ENCODE measurements around the gene PARVG. TPM values are rescaled to one million over a fixed set of nuclear protein-coding genes. Genes with fewer than 3 reads are reported as not detected.

The PARVG gene
- polyA plus RNA-seq, 1 donor (not counting 4 experiments of a cell fraction or from before 2014, with no cell fraction given) = not detected

DNA sequence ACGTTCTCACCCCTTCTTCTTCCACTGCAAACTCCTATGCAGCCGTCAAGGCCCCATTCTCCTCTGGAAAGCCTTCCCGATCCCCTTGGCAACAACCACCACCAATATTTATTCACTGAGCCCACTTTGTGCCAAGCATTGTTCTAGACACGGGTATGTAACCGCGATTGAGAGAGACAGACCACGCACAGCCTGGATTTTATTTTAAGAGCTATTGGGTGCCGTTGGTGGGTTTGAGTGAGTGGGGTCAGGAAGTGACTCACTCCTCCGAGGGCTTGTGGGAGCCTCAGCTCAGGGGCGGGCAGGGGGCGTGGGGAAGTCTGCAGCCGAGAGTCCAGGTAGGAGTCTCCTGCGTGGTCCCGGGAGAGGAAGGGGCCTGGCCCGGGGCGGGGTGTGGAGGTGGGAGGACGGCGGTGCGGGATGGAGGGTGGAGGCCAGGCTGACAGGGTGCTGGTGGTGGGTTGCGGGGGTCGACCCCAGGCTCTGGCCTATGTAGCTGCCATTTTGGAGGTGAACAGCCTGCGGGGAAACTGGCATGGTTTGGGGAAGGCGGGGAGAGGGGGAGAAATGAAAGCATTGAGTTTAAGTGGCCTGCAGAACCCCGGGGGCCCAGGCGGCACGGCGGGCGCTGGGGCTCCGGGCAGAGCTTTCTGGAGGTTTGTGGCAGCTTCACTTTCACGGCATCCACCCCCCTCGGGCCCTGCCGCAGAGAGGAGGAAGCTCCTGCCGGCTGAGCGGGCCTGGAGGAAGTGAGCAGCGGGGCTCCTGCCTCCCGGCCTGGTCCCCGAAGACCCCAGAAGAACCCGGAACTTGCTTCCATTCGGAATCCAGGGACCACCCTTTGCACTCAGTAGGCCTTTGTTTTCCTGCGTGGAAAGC lies 547 bp downstream of the PARVG start:
- no peak overlapping the region for H3K4me3 ChIP-seq (ENCODE audit: control insufficient read depth in 2 of 3, extremely low read depth in 1 of 3, insufficient read depth in 2 of 3, low read depth in 1 of 3, low read length in 3 of 3)
- H3K9me3 ChIP-seq (ENCODE audit: control insufficient read depth, low read depth, low read length) = no peaks in the 10 kb centered on the region
- DNase-seq (ENCODE audit: low read depth, low spot score) = no peak
- FAIRE-seq = no peak
- peaks cover 30% of the 10 kb centered on the region for H3K27me3 ChIP-seq (ENCODE audit: control insufficient read depth, extremely low read depth, insufficient read depth, low read length)
- H3K36me3 ChIP-seq (ENCODE audit: control insufficient read depth in 2 of 2, extremely low read depth in 1 of 2, insufficient read depth in 2 of 2, low read length in 2 of 2) = no peaks in the 10 kb centered on the region
- H3K4me2 ChIP-seq (ENCODE audit: control insufficient read depth, extremely low read depth, insufficient read depth, low read depth, low read length) = no peak overlapping the region
- dilution Hi-C loops (cut with MboI; ENCODE audit: extremely low pct_ligation_motif_present, low sequenced_read_pairs) = no loop called here
- H3K9ac ChIP-seq (ENCODE audit: control insufficient read depth, extremely low read depth, insufficient read depth, low read length) = no peak overlapping the region
- H3K4me1 ChIP-seq (ENCODE audit: control insufficient read depth, extremely low read depth, insufficient read depth, low read length) = no peaks in the 10 kb centered on the region
- no peaks in the 10 kb centered on the region for H4K20me1 ChIP-seq (ENCODE audit: control insufficient read depth, extremely low read depth, insufficient read depth, low read length)
- no peak overlapping the region for H3K27ac ChIP-seq (ENCODE audit: control insufficient read depth, insufficient read depth, low read length)
- no peaks in the 10 kb centered on the region for H3K79me2 ChIP-seq (ENCODE audit: control insufficient read depth, insufficient read depth, low read length)
- TF ChIP-seq EZH2 (IDR thresholded peaks at IDR 0.05; ENCODE audit: low read length) = no peak
- no peaks in the 10 kb centered on the region for H3K9me1 ChIP-seq (ENCODE audit: control insufficient read depth, extremely low read depth, insufficient read depth, low read length)
- H2AFZ ChIP-seq (ENCODE audit: control insufficient read depth, low read length) = no peak overlapping the region

DNA sequence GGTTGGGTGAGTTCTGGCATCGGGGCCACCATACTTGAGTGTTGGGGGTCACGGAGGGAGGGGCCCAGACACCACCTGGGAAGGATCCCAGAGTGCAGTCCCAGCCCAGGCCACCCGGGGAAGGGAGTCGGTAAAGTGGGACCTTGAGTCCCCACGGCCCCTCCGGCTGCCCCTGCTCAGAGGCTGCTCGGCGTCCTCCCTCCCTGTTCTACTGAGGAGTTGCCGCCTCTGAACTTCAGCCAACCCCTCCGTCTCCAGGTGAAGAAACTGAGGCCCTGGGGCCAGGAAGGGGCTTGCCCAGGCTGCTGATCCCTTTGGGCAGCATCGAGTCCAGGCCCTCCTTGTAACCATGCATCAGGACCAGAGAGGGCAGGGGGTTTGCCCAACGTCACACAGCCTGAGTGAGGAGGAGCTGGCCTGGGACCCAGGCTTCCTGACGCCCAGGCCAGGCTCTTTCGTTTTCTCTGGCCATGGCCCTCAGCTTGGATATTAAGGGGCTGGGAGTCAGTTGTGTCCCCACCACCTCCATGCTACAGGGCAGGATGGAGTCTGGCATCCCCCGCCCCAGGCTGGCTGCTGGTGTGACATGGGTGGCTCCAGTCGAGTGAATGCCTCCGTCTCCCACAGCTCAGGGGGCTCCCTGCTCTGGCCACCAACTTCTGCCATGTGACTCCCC lies 1.3 kb downstream of the PARVG start:
- no peak overlapping the region for H2AFZ ChIP-seq (ENCODE audit: control insufficient read depth, low read length)
- no peaks in the 10 kb centered on the region for H3K4me1 ChIP-seq (ENCODE audit: control insufficient read depth, extremely low read depth, insufficient read depth, low read length)
- dilution Hi-C loops (cut with MboI; ENCODE audit: extremely low pct_ligation_motif_present, low sequenced_read_pairs) = no loop called here
- H3K4me3 ChIP-seq (ENCODE audit: control insufficient read depth in 2 of 3, extremely low read depth in 1 of 3, insufficient read depth in 2 of 3, low read depth in 1 of 3, low read length in 3 of 3) = no peak overlapping the region
- H3K9me3 ChIP-seq (ENCODE audit: control insufficient read depth, low read depth, low read length) = no peaks in the 10 kb centered on the region
- H3K79me2 ChIP-seq (ENCODE audit: control insufficient read depth, insufficient read depth, low read length) = no peaks in the 10 kb centered on the region
- no peaks in the 10 kb centered on the region for H3K36me3 ChIP-seq (ENCODE audit: control insufficient read depth in 2 of 2, extremely low read depth in 1 of 2, insufficient read depth in 2 of 2, low read length in 2 of 2)
- no peak overlapping the region for H3K27ac ChIP-seq (ENCODE audit: control insufficient read depth, insufficient read depth, low read length)
- H3K4me2 ChIP-seq (ENCODE audit: control insufficient read depth, extremely low read depth, insufficient read depth, low read depth, low read length) = no peak overlapping the region
- H3K9ac ChIP-seq (ENCODE audit: control insufficient read depth, extremely low read depth, insufficient read depth, low read length) = no peak overlapping the region
- DNase-seq (ENCODE audit: low read depth, low spot score) (no peak), FAIRE-seq (no peak)
- no peaks in the 10 kb centered on the region for H3K9me1 ChIP-seq (ENCODE audit: control insufficient read depth, extremely low read depth, insufficient read depth, low read length)
- no peaks in the 10 kb centered on the region for H4K20me1 ChIP-seq (ENCODE audit: control insufficient read depth, extremely low read depth, insufficient read depth, low read length)
- no peak for TF ChIP-seq EZH2 (IDR thresholded peaks at IDR 0.05; ENCODE audit: low read length)
- TF ChIP-seq, protein P1, sequence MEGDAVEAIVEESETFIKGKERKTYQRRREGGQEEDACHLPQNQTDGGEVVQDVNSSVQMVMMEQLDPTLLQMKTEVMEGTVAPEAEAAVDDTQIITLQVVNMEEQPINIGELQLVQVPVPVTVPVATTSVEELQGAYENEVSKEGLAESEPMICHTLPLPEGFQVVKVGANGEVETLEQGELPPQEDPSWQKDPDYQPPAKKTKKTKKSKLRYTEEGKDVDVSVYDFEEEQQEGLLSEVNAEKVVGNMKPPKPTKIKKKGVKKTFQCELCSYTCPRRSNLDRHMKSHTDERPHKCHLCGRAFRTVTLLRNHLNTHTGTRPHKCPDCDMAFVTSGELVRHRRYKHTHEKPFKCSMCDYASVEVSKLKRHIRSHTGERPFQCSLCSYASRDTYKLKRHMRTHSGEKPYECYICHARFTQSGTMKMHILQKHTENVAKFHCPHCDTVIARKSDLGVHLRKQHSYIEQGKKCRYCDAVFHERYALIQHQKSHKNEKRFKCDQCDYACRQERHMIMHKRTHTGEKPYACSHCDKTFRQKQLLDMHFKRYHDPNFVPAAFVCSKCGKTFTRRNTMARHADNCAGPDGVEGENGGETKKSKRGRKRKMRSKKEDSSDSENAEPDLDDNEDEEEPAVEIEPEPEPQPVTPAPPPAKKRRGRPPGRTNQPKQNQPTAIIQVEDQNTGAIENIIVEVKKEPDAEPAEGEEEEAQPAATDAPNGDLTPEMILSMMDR (optimal IDR thresholded peaks at IDR 0.05 in 1 of 3, IDR thresholded peaks at IDR 0.05 in 1 of 3, conservative IDR thresholded peaks at IDR 0.05 in 1 of 3; ENCODE audit: extremely low read depth in 1 of 3, insufficient read depth in 2 of 3, low read length in 3 of 3) = no peak
- H3K27me3 ChIP-seq (ENCODE audit: control insufficient read depth, extremely low read depth, insufficient read depth, low read length) = peaks cover 30% of the 10 kb centered on the region

Data from keratinocyte (primary cell).